Activated T-helper 9 cell treated with anti-CD3 and anti-CD28 coated beads, Interleukin-2, amount 50 U/mL, for 16 hours (primary cell): Measurements from ENCODE around the gene CACNA2D3.

Experiments
- DNase-seq: peaks from one replicate; pipeline ENCODE4 v3.0.0-alpha.2; 2020; ENCODE audit warnings: low read depth

Gene CACNA2D3

DNA sequence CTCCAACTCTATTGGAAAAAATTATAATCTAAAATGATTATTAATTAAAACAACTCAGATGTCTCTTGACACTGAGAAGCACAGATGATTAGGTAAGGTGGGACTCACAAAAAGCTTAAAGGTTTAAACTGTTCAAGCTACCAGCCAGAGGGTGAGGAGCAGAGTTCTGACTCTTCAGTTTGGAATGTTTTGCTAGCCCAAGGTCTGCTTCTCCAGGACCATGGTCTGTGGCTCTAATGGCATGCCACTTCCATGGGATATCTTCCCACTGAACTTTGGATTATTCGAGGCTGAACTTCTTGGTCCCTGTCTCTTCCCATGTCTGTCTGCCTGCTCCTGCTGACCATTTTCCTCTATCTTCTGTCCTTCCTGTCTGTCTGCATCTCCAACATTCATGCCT lies 49.2 kb downstream of the CACNA2D3 start:
- no peak for DNase-seq

DNA sequence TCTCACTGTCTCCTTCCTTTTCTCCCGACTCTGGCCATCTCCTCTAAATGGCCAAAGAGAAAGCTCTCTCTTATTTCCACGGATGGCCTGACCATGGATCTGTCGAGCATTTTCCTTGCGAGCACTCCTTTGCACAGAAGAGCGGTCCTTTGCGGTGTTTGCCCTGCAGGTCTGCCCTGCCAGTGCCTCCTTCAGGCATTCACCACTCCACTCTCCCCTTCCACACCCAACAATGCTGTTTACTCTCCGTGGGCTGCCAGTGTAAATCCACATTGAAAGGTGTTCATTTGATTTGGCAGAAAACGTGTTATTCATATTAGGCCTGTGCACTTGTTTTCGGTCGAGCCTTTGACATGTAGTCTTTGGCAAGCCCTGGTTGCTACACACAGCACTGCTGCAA lies 49.6 kb downstream of the CACNA2D3 start:
- DNase-seq, result no peak

DNA sequence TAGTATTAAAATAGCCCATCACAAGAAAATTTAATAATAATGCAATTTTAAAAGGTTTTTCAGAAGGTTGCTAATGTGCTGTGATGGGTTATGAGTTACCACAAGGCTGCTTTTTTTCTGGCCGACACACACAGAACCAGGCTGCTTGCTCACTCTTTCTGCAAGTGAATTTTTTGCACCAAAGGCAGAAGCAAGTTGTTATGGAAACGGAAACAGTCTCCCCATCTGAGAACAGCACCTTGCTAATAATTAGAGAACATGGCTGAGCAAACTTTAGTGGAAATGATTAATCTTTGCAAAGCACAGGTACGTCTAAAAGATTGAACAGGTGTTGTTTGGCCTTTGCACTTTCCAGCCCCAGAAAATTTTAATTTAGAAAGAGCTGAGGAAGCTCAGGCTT lies 51.0 kb downstream of the CACNA2D3 start:
- DNase-seq, result no peak

DNA sequence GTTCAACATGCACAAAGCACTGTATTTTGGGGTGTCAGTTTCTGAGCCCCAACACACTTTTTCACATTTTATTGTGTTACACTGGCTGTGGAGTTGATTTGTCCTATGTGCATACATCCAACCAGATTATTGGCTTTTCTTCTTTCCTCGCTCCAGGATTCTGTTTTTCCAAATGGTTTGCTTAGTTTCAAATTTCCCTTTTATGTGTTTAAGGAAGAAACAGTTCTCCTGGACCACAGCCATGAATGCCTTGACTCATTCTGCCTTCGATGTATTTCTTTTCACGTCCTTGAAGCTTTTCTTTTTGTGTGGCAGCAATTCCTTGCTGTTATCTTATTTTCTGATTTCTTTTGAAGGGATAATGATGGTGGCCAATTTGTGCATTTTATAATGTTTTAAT lies 53.8 kb downstream of the CACNA2D3 start:
- no peak for DNase-seq

DNA sequence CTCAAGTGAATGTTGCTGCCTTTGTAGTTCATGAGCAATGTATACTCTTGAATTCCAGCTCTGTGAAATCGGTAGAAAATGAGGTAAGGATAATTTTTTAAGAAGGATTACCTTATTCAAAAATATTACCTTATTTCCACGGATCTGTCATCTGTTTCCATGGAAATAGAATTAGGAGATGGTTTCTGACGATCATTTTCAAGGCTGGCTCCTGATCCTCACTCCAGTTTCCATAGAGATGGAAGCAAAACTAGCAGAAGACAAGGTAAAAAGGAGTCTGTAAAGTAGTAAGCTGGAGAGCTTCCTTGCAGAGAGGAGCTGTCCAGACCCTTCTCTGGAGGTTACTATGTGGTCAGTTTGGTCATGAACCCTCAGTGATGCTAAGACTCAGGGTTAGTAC lies 55.5 kb downstream of the CACNA2D3 start:
- DNase-seq, result no peak

DNA sequence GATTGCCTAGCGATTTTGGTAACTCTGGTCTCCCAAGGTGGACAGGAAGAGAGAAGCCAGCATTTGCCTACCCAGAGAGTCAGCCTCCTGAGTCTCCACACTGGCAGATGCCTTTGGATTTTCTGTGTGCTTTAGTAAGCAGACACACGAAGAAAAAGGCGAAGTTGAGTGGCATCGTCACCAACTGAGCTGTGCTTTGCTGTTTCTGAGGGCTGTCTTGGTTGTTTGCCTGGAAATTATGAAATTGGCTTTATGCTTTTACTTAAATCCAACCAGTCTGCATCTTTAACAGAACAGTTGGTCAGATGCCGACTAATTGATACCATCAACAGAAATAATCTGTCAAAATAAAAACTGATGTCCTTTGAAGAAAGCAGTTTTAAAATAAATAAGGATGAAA lies 56.0 kb downstream of the CACNA2D3 start:
- no peak for DNase-seq

DNA sequence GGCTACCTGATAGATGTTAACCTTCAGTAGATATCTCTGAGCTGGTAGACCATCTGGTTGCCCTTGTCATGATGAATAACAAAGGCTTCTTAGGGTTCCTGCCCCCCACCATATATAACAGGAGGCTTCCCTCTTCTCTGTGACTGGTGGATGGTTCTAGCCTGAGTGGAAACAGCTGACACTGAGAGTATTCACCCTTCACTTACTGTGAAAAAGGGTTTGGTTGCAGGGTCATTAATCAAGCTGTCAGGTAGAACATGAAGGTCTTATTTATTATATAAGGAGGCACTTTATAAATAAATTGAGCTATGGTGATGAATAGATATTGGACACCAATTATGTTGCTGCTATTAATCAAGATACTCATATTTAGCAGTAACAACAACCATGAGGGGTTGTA lies 58.6 kb downstream of the CACNA2D3 start:
- no peak for DNase-seq

DNA sequence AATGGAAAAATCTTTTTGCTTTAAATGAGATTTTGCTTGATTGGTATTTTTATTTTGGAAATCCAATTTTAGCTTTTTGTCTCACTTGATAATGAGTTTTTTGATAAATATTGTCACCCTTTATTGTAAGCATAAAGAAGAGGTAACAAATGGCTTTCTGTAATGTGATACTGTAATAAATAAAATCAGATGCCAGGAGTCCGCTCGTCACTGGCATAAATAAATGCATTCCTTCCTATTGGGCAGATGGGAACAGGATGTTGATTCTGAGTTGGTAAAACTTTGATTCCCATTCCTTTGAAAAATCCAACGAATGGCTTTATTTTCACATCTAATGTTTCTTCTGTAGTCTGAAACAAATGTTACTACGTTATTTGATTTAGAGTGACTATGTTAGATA lies 59.9 kb downstream of the CACNA2D3 start:
- DNase-seq, result no peak

DNA sequence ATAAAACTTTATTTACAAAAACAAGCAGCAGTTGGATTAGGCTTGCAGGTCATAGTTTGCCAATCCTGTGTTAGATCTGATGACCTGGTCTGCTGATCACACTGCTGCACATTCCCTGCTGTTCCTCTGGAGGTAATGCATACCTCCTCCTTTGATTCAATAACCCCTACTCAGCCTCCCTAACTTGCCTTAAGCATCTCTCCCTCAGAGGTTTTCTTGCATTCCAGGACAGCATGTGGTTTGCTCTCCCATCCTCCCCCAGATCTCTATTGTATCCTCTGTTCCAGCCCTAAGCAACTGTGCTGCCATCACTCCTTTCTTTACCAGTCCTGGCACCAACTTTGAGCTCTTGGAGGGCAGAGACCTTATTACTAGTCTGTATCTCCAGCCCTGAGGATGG lies 63.4 kb downstream of the CACNA2D3 start:
- DNase-seq, result no peak

DNA sequence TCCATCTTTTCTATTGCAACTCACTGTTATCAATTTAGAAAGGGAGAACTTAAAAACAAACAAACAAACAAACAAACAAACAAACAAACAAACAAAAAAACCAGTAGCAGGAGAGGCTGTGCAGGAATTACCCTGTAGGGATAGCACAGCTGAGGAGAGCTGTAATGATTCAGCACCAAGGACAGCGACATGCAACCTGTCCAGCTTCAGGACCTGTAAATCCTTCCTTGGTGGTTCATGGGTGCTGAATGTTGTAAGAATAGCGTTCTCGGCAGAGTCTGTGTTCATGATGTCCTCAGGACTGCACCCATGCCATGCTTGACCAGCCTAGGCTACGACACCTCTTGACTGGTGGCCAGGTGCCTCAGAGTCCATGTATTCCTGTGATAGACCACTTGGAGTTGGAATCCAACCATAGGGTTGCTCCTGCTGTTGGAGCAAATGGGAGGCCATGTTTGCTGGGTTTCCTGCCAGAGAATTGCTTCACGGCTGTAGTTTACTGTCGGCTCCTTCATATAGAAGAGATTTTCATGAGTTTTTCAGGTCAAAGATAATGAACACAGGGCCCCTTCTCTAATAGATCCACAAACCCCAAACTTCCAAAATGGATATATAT lies 65.9 kb downstream of the CACNA2D3 start:
- DNase-seq, result no peak

DNA sequence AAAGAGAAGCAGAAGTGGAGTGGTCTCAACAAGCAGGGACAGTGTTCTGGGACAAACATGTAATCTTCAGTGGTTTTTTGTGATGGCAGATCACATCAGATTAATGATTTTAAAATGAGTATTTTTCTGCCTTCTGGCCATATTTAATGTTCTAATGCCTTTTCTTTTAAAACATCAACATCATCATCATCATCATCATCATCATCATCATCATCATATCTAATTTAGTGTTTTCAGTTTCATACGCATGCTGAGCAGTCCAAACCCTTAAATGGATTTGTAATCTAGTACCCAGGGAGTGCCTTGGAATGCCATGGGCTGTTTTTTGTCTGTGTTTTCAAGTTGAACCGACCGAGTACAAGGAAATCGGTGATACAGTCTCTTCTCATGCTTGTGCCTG lies 68.9 kb downstream of the CACNA2D3 start:
- DNase-seq, result no peak

DNA sequence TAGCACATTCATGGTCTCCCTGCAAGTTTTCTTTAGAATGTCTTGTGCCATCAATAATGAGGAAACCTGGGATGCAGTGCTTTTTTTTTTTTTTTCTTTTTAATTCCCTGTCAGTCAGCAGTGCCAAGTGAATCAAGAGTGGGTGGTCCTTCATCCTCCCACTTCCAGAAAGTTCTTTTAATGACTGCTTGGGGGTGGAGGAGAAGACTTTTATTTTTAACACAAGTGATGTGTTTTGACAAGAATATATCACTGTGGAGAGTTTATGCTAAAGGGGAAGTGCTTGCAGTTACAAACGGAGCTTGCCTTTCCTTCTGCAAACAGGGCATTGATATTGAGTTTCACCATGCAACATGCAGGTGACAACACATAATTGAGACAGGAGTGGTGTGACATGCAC lies 69.7 kb downstream of the CACNA2D3 start:
- DNase-seq, result no peak

DNA sequence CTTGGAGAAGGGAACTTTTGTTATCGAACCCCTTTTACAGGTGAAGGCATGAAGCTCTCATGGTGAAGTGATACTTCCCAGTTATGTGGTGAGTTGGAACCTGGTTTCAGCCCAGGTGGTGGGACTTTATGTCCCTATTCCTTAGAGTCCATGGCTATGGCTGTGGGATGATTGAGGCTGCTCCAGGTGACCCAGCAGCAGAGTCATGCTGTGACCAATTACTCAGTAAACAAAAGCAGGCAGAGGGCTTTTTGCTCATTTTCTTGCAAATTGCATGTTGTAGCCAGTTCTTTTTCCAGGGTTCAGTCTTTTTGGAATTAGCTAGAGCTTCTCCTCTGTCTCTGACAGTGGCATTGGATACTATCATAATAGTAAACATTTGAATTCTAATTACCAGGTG lies 70.7 kb downstream of the CACNA2D3 start:
- DNase-seq, result no peak

DNA sequence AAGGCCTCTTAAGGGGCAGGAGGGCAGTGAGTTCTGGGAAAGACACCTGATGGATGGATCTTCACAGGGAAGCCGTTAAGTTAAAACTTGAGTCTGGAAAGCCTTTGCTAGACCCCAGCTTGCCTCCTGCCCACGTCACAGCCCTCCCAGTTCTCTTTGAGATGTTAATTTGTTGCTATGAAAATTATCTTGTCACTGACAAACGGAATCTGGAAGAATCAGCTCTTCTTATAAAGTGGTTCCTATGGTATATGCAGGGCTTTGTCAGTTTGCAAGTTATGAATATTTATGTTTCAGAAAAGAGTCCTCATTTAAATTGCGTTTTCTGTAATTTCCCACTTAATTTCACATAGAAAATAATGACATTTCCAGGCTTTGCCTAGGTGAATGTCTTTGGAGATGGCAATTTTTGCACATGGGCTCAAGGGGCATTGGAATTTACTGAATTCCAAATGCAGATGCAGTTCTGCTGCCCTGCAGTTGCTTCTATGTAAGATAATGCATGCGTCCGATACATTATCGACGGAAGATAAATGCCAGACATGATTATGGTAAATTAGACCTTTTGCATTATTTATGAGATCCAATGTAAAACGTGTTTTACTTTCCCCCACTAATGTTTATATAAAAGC lies 74.1 kb downstream of the CACNA2D3 start:
- DNase-seq, result no peak

DNA sequence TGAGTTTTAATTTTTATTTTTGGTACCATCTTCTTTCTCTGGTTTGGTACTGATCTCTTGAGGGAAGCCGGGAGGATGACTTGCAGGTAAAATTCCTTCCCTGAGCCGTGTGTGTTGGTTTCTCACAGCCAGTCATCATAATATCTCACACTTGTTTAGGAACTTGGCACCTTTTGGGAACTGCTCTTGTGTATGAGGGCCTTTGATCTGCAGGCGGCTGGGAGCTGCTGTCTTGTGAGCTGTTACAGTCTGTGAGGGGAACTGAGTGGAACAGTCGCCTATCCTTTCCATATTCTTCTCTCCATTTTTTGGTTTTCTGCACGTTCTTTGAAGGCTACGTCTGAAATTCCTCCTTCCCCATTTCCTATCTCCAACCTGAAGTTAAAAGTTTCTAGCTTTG lies 75.2 kb downstream of the CACNA2D3 start:
- no peak for DNase-seq

DNA sequence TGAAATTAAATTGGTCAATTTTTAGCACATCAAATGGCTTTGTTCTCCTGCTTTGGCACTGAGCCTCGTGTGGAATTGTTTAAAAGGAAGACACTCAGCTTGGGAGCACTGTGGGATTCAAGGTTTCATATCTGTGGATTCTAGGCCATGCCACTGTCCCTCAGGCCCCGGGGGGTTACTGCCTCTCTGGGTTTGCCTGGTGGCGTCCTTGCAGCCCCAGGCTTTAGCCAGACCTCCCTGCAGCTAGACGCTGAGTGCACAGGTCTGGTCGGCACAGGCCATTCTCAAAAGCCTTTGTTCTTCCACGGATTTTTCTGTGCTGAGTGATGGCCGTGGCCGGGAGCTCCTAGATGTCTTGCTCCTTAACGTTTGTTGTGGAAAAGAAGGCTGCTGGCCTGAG lies 76.2 kb downstream of the CACNA2D3 start:
- DNase-seq, result no peak

DNA sequence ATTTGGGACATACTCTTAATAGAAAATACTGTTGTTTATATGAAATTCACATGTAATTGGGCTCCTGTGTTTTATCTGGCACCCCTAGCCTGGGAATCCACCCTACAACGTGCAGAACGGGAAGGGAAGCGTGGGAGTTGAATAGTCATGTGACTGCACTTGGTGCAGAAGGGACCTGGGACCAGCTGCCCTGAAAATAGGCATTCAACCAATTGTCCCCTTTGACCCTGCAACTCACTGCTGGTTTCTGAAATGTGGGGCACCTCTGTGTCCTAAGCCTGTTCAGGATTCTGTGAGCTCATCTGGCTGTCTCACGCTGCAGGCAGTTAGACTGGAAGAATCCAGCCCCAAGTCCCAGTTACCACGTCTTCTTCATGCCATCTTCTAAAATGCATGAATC lies 79.7 kb downstream of the CACNA2D3 start:
- DNase-seq, result no peak

DNA sequence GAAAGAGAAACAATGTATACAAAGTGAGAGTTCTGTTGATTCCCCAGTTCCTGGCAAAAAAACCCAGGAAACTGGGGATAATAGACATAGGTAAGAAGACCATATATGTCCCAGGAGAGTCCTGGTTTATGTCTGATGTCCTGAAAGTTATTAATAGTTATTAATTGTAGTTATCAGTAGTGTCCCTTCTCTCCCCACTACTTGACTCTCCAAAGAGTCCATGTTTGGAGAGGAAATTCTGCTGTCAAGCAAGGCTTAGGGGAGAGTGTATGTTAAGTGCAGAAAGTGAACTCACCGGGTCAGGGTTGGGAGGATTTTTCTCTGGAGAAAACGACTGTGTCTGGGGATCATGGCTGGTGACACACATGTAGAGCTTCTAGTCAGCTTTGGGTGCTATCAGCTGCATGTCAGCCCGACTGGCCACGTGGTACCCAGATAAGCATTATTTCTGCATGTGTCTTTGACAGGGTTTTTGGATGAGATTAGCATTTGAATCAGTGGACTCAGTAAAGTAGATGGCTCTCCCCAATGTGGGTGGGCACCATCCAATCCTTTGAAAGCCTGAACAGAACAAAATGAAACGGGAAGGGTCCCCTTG lies 80.4 kb downstream of the CACNA2D3 start:
- DNase-seq, result no peak

DNA sequence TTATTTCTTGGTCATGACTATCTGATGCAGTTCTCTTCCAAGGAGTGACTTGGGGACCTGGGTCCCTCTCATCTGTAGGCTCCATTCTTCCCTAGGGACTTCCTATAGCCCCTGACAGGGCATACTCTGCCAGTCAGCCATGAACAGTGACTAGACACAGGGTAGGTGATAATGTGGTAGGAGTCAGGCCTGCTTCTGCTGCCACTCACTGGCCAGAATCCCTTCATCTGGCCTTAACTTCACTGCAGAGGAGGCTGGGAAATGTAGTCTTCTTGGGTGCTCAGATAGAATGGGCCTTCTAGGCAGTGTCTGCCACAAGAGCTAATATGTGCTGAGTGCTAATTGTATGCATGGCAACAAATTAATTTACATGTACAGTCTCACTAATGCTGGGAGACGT lies 84.5 kb downstream of the CACNA2D3 start:
- no peak for DNase-seq

DNA sequence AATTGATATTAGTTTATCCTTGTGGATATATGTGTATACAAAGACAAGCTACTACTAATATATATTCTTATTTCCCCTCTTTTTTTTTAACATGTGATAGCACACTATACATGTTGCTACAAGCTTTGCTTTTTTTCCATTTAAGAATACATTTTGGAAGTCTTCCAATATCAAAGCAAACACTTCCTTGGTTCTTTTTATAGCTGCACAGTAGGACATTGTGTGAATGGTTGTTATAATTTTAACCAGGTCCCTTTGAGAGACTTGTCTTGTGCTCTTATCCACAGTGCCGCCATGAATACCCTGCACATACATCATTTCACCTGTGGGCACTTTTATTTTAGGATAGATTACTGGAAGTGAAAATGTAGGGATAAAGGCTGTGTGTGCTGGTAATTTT lies 88.7 kb downstream of the CACNA2D3 start:
- no peak for DNase-seq

DNA sequence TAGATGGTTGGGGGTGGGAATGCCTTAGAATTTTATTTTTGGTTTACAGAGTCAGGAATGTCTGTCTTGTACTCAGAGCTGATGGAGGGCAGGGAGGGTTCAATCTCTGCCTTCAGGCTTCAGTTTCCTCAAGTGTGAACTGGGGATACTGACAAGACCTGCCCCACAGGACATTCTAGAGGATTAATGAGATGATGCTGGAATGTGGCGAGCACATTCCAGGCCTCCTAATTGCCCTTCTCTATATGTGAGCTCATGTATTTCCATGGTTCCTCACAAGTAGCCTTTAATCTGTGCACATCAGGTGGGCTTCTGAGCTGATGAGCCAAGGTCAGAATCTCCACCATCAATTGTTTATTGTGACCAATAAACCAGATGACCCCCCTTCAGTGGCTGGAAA lies 90.4 kb downstream of the CACNA2D3 start:
- DNase-seq, result no peak

DNA sequence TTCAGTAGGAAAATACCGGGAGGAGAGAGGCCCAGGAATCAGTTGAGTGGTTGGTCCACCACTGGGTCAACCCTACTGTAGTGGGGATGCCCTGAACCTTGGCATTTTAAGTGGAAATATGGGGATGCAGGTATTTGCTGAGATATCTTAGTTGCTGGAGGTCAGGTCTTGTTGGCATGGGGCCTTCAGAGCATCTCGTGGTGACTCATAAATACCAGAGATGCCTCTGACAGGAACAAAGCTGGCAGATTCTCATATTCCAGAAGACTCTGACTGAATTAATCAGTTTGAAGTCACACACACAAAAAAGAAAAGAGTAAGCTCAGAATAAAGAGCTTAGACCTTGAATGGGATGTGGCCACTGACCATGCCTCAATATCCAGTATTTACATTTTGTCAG lies 91.6 kb downstream of the CACNA2D3 start:
- no peak for DNase-seq

DNA sequence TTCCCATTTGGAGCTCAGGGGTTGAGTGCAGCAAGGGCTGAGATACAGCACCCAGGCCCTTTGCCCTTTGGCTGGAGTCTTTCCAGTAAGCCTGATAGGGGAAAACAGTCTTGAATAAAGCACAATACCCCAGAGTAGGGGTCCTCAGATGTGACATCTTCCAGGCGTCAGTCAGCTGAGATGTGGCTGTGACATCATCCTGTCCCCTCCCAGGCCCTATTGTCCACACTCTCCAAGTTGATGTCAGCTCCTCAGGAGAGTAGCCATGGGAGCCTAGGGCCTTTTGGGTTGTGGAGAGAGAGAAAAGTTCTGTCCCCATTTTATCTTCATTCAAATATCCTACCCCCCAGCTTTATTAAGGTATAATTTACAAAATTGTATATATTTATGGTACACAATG lies 92.5 kb downstream of the CACNA2D3 start:
- no peak for DNase-seq

DNA sequence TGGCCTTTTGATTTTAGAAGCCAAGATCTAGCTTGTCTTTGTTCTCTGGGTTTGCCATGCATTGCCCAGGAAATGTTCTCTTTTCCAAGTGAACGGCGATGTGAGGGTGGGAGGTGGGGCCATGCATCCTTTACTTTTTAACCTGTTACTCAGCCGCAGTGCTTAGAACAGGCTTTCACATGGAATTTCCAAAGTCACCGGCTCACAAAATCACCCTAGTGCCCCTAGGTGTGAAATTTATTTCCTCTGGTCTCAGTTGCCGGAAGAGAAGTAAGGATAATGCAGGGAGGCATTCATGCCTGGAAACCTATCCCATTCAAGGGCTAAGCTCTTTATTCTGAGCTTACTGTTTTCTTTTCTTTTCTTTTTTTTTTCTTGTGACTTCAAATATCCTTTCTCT lies 93.2 kb downstream of the CACNA2D3 start:
- no peak for DNase-seq
